Measurements from ENCODE around the gene MAP2.

Gene MAP2, protein sequence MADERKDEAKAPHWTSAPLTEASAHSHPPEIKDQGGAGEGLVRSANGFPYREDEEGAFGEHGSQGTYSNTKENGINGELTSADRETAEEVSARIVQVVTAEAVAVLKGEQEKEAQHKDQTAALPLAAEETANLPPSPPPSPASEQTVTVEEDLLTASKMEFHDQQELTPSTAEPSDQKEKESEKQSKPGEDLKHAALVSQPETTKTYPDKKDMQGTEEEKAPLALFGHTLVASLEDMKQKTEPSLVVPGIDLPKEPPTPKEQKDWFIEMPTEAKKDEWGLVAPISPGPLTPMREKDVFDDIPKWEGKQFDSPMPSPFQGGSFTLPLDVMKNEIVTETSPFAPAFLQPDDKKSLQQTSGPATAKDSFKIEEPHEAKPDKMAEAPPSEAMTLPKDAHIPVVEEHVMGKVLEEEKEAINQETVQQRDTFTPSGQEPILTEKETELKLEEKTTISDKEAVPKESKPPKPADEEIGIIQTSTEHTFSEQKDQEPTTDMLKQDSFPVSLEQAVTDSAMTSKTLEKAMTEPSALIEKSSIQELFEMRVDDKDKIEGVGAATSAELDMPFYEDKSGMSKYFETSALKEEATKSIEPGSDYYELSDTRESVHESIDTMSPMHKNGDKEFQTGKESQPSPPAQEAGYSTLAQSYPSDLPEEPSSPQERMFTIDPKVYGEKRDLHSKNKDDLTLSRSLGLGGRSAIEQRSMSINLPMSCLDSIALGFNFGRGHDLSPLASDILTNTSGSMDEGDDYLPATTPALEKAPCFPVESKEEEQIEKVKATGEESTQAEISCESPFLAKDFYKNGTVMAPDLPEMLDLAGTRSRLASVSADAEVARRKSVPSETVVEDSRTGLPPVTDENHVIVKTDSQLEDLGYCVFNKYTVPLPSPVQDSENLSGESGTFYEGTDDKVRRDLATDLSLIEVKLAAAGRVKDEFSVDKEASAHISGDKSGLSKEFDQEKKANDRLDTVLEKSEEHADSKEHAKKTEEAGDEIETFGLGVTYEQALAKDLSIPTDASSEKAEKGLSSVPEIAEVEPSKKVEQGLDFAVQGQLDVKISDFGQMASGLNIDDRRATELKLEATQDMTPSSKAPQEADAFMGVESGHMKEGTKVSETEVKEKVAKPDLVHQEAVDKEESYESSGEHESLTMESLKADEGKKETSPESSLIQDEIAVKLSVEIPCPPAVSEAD (N-terminal part only)

DNA sequence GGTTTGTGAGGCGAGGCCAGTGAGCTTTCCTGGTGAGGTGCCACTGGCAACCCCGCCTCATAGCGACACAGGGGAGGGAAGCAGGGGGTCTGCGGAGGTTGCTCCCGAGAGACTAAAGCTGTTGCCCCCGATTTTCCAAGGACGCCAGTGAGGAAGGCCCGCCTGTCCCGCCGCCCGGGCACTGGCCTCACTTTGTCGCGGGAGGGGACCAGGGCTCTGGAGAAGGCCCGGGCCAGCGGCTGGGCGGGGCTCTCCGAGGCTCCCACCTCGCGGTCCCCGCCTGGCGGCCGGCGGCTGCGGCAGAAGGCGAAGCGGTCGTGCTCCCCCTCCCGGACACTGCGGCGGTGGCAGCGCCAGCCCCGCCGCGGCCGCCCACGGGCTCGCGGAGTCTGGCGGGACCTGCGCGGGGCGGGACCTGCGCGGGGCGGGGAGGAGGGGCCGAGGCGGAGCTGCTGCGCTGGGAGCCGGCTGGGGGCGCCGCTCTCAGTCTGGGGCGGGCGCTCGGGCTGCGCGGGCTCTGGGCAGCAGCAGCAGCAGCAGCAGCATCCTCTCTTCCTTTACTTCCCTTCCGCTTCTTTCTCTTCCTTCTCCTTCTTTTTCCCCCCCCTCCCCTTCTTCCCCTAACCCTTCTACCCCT is at the start of gene MAP2:
Gene MAP2, plus strand, starts transcription at position 486 of the 637 bp plus-strand sequence. CDS start 229,124 bp downstream, outside the sequence.
- ChIA-PET POLR2A (no interaction called here), CTCF (interaction anchor here (0.7 to 3.3 kb wide), 8 partner anchors 10 to 134 kb away, joined by 3 to 18 read pairs (median 4); no protein-coding TSS in a partner anchor)
- peak; percentile 88 for DNase-seq (ENCODE audit: extremely low spot score)
- TF ChIP-seq FOXK2 (IDR thresholded peaks at IDR 0.05) (no peak), FOXM1 (IDR thresholded peaks at IDR 0.05; ENCODE audit: borderline replicate concordance) (0 out of 2 replicates have a peak, but pooled peaks have one; percentile 23), HDGF (IDR thresholded peaks at IDR 0.05; ENCODE audit: borderline replicate concordance) (no peak), ARNT (IDR thresholded peaks at IDR 0.05) (0 out of 2 replicates have a peak, but pooled peaks have one; percentile 38), BHLHE40 (IDR thresholded peaks at IDR 0.05; ENCODE audit: borderline replicate concordance) (no peak), ZNF384 (IDR thresholded peaks at IDR 0.05) (no peak), LEF1 (IDR thresholded peaks at IDR 0.05; ENCODE audit: borderline replicate concordance) (no peak), ELF4 (IDR thresholded peaks at IDR 0.05) (no peak), SUZ12 (IDR thresholded peaks at IDR 0.05) (no peak), L3MBTL2 (conservative IDR thresholded peaks at IDR 0.05) (no peak), TARDBP (IDR thresholded peaks at IDR 0.05) (no peak), NFRKB (IDR thresholded peaks at IDR 0.05) (no peak), CTBP1 (IDR thresholded peaks at IDR 0.05; ENCODE audit: borderline replicate concordance) (no peak)
- TF ChIP-seq, protein P1, sequence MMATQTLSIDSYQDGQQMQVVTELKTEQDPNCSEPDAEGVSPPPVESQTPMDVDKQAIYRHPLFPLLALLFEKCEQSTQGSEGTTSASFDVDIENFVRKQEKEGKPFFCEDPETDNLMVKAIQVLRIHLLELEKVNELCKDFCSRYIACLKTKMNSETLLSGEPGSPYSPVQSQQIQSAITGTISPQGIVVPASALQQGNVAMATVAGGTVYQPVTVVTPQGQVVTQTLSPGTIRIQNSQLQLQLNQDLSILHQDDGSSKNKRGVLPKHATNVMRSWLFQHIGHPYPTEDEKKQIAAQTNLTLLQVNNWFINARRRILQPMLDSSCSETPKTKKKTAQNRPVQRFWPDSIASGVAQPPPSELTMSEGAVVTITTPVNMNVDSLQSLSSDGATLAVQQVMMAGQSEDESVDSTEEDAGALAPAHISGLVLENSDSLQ (IDR thresholded peaks at IDR 0.05), result no peak

DNA sequence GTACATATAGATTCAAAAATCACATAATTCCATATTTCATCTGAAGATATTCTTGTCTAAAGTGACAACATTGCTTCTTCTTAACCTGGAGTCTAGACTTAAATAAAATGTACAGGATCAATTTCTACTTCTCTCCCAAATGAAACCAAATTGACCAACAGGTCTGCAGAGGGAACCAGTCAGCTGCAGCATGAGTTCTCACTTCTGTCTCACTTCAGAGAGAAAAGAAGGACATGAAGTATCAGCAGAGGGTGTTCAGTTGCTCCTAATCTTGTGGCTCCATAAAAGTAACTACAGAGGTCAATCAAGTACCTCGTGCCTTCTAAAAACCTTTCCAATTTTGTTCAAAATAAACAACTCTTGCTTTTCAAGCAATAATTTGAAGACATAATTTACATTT is 47.2 kb upstream of the MAP2 start:
- TF ChIP-seq ZNF384 (IDR thresholded peaks at IDR 0.05), result no peak
- TF ChIP-seq CTBP1 (IDR thresholded peaks at IDR 0.05; ENCODE audit: borderline replicate concordance), result no peak
- no peak for TF ChIP-seq SP1 (IDR thresholded peaks at IDR 0.05)
- POLR2A ChIA-PET, result no interaction called here
- no peak for DNase-seq (ENCODE audit: extremely low spot score)
- CTCF ChIA-PET, result no interaction called here

DNA sequence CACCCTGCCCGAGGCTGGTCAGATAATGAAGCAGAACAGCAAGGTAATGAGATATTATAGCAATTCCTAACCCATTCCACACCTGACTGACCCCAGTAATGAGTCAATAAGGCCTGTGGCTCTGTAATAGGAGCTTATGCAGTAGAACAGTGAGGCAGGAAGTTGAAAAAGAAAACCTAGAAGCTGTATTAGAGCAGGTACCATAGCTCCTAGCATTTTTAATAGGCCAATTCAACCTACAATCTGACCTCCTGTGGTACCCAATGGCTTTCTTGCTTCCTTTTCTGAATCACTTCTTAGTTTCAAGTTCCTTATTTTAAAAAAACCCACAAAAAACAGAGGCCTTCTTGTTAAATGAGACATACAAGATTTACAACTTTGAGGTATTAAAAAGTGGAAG is 43.6 kb upstream of the MAP2 start:
- ChIA-PET POLR2A (interaction anchor here (0.9 kb wide), 1 partner anchor 12 kb away, joined by 3 read pairs; no protein-coding TSS in a partner anchor), CTCF (no interaction called here)
- no peak for DNase-seq (ENCODE audit: extremely low spot score)
- TF ChIP-seq FOXK2 (IDR thresholded peaks at IDR 0.05) (no peak), FOXA1 (IDR thresholded peaks at IDR 0.05) (no peak), SUZ12 (IDR thresholded peaks at IDR 0.05) (no peak), BHLHE40 (IDR thresholded peaks at IDR 0.05; ENCODE audit: borderline replicate concordance) (no peak), HDGF (IDR thresholded peaks at IDR 0.05; ENCODE audit: borderline replicate concordance) (no peak), LEF1 (IDR thresholded peaks at IDR 0.05; ENCODE audit: borderline replicate concordance) (no peak), ZNF384 (IDR thresholded peaks at IDR 0.05) (no peak), L3MBTL2 (conservative IDR thresholded peaks at IDR 0.05) (no peak), NFRKB (IDR thresholded peaks at IDR 0.05) (no peak), CTBP1 (IDR thresholded peaks at IDR 0.05; ENCODE audit: borderline replicate concordance) (no peak), FOXM1 (IDR thresholded peaks at IDR 0.05; ENCODE audit: borderline replicate concordance) (no peak), SP1 (IDR thresholded peaks at IDR 0.05) (no peak), ARNT (IDR thresholded peaks at IDR 0.05) (no peak), TARDBP (IDR thresholded peaks at IDR 0.05) (no peak), ELF4 (IDR thresholded peaks at IDR 0.05) (no peak)
- TF ChIP-seq, protein P1 (IDR thresholded peaks at IDR 0.05), result no peak

DNA sequence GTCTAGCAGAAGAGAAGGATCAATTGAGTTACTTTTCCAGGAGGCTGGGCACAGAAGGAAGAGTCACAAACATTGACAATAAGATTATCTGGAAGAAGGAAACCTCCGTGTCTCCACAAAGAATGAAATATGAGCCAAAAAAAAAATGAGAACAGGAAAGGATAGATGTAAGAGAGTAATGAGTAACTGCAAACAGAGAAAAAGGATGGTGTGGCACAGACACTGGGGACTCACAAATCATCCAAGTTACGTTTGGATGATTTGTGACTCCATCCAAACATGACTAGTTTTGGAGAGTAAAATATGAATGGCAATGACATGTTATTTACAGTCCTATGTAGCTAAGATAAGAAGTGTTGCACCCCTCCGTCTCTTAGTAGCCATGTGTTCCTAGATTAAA is 42.8 kb upstream of the MAP2 start:
- ChIA-PET CTCF (no interaction called here), POLR2A (no interaction called here)
- DNase-seq (ENCODE audit: extremely low spot score), result no peak
- TF ChIP-seq ZNF384 (IDR thresholded peaks at IDR 0.05), result no peak
- no peak for TF ChIP-seq CTBP1 (IDR thresholded peaks at IDR 0.05; ENCODE audit: borderline replicate concordance)
- TF ChIP-seq BHLHE40 (IDR thresholded peaks at IDR 0.05; ENCODE audit: borderline replicate concordance), result no peak
- no peak for TF ChIP-seq ELF4 (IDR thresholded peaks at IDR 0.05)
- no peak for TF ChIP-seq TARDBP (IDR thresholded peaks at IDR 0.05)

DNA sequence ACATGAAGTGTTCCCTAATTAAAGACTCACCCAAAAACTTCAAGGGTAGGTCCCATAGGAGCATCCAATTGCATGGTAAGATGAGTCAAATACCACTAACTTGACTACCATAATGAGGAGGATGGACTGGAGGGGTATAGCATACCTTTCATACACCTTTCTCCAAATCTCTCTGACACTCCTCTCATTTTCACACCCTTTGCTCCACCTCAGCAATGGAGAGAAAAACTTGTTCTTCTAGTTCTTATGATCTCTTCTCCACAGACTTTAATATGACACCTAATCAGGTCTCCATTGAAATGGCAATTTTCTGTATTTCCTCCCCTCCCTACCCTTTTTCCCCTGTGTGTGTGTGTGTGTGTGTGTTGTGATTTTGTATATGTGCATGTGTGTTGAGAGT is 41.1 kb upstream of the MAP2 start:
- ChIA-PET POLR2A (no interaction called here), CTCF (no interaction called here)
- no peak for TF ChIP-seq ZNF384 (IDR thresholded peaks at IDR 0.05)
- TF ChIP-seq FOXM1 (IDR thresholded peaks at IDR 0.05; ENCODE audit: borderline replicate concordance), result no peak
- TF ChIP-seq NFRKB (IDR thresholded peaks at IDR 0.05), result no peak
- no peak for TF ChIP-seq FOXA1 (IDR thresholded peaks at IDR 0.05)
- no peak for TF ChIP-seq BHLHE40 (IDR thresholded peaks at IDR 0.05; ENCODE audit: borderline replicate concordance)
- TF ChIP-seq LEF1 (IDR thresholded peaks at IDR 0.05; ENCODE audit: borderline replicate concordance), result no peak
- TF ChIP-seq L3MBTL2 (conservative IDR thresholded peaks at IDR 0.05), result no peak
- no peak for TF ChIP-seq SP1 (IDR thresholded peaks at IDR 0.05)
- TF ChIP-seq CTBP1 (IDR thresholded peaks at IDR 0.05; ENCODE audit: borderline replicate concordance), result no peak
- no peak for TF ChIP-seq ARNT (IDR thresholded peaks at IDR 0.05)
- TF ChIP-seq ELF4 (IDR thresholded peaks at IDR 0.05), result no peak
- TF ChIP-seq TARDBP (IDR thresholded peaks at IDR 0.05), result no peak
- TF ChIP-seq, protein P1 (IDR thresholded peaks at IDR 0.05), result no peak
- no peak for DNase-seq (ENCODE audit: extremely low spot score)
